GM21447 (cell line): ENCODE measurements around the gene OR2J3.
"Not testable (repeated sequence)": the region's sequence is repeated elsewhere in the genome, so short reads cannot be mapped to it uniquely, and the experiment has no call there.

Source experiments
- ATAC-seq: cut with Tn5 transposase; IDR thresholded peaks from one replicate; pipeline ENCODE4 v1.9.1; 2021; ENCODE audit not compliant: unreplicated experiment

Gene OR2J3

GRCh38 chr6:29107758-29108157, at the start of gene OR2J3:
Gene OR2J3, plus strand, starts transcription at chr6:29108058. Its CDS starts 3,833 bp downstream, at chr6:29111891.
- no peak for ATAC-seq

DNA sequence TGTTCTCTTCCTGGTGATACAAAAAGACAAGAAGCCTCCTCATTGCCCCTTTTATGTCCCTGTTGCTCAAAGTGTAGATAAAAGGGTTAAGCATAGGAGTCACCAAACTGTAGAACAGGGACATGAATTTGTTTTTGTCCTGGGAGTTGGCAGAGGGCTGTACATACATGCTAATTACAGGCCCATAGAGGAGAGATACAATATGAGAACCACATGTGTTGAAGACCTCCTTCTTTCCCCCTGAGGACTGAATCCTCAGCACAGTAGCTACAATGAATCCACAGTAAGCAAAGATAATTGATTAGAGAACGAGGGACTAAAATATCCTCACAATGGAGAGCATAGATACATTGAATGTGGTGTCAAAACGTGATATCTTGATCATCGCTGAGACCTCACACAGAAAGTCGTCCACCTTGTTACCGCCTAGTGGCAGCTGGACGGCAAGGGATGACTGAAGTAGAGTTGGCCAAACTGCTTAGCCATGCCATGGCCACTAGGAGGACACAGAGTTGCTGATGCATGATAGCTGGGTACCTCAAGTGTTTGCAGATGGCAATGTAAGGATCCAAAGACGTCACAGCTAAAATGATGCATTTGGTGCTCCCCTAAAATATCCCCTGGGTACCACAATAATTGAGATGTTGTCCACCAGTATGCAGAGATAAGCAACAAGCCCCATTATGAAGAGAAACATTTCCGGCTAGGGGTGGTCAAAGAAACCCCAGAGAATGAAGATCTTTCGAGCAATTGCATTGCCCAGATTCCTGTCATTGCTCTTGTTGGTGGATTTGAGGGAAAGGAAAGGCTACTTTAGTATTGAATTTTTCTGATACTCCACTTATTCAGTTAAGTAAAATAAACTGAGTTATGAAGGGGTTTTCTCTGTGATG, 35.8 kb upstream of the OR2J3 start:
- ATAC-seq = no peak

DNA sequence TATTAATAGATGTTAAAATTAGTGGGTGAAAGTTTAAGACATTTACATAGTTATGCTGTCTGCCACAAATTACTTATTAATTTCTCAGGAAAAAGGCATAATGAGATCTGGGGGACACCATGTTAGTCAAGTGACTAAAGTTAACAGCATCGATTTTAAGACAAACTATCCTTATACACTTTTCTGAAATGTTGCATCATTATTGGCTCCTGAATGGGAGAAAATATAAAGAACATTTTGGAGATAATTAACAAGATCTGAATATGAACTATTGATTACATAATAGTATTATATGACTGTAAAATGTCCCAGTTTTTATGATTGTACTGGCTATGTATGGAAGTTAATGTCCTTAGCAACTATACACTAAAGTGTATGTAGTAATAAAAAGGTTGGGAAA, 28.7 kb upstream of the OR2J3 start:
- no peak for ATAC-seq

- no peak for ATAC-seq
Observed at GRCh38 chr6:29081312-29081711, 26.5 kb upstream of the OR2J3 start.

DNA sequence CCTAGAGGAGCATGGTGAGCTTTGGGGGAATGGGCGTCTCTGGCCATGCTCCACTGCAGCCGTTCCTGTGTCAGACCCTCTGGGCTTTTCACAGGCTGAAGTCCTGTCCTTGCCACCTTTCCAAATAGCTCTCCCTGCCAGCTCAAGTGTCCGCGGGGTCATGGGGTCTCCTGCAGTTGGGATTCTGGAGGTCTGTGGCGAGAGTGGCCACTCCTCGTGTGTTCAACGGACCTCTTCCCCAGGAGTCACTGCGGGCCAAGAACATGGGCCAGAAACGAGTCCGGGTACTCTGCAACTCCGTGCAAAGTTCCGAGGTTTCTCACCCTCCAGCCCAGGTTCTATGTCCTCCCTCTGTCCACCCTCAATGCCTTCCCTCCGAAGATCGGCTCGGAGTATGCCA, 25.4 kb upstream of the OR2J3 start:
- no peak for ATAC-seq

DNA sequence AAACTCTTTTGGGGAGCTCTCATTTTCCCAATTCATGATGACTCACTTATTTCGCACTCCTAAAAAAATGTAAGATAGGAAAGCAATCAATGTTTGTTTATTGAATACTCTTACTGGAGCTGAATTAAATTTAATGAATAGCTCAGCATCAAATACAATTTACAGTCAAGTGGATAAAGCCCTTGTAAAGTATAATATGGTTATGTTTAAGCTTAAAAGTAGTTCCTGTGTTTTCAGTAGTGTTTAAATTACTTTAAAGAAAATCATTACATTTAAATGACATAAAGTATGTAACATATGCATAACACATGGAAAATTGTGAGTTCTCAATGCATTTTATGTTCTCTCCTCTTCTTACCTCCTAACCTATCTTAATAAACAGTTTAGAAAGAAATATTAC, 20.6 kb upstream of the OR2J3 start, which contains the start of gene OR2B3:
Gene OR2B3 (minus strand): TSS at position 101 of the 400 bp plus-strand sequence. CDS start 65 bp downstream, at position 36.
- no peak for ATAC-seq

DNA sequence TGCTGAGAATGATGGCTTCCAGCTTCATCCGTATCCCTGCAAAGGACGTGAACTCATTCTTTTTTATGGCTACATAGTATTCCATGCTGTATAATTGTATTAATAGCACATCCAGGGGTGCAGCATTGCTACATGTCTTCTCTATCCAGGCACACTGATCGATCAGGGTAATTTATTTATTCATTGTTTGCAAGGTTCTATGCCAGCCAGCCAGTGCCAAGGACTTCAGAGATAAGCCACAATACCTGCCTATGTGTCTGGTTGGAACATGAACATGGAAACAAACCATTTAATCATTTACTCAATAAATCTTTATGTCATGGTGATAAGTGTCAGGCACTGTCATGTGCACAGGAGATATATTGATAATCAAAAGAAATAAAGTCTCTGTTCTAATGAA, 14.9 kb upstream of the OR2J3 start:
- ATAC-seq = no peak

- no peak for ATAC-seq
Observed at GRCh38 chr6:29097803-29098202, 10.1 kb upstream of the OR2J3 start.

DNA sequence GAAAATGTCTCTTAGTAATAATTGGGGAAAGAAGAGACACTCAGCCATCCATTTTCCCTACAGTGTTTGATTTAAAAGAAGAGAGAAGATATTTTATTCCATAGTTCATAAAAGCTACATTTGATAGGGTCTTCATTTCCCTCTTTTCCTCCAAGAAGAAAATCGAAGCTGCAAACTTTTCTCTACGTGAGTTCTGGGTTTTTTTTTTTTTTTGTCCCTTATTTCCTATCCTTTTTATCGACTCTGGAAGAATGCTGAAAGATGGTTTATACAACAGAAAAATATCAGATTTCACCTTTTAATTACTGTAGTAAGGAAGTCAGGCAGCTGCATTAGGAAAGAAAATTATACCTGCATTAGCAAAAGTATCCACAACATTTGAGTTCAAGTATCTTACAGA, 8.7 kb upstream of the OR2J3 start, which contains the start of gene OR2J1:
Gene OR2J1 (plus strand): TSS at position 301 of the 400 bp plus-strand sequence. CDS start 1,453 bp downstream, outside the sequence.
- ATAC-seq = no peak

- ATAC-seq = no peak
Observed at GRCh38 chr6:29112135-29112534, 4.3 kb downstream of the OR2J3 start.

DNA sequence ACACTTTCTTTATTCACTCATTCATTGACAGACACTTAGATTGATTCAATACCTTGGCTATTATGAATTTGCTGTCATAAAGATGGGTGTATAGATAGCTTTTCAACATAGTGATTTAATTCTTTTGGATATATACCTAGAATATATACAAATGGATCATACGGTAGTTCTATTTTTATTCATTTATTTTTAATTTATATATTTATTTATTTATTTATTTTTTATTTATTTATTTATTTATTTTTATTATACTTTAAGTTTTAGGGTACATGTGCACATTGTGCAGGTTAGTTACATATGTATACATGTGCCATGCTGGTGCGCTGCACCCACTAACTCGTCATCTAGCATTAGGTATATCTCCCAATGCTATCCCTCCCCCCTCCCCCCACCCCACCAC, 7.1 kb downstream of the OR2J3 start:
- not testable (repeated sequence) for ATAC-seq

DNA sequence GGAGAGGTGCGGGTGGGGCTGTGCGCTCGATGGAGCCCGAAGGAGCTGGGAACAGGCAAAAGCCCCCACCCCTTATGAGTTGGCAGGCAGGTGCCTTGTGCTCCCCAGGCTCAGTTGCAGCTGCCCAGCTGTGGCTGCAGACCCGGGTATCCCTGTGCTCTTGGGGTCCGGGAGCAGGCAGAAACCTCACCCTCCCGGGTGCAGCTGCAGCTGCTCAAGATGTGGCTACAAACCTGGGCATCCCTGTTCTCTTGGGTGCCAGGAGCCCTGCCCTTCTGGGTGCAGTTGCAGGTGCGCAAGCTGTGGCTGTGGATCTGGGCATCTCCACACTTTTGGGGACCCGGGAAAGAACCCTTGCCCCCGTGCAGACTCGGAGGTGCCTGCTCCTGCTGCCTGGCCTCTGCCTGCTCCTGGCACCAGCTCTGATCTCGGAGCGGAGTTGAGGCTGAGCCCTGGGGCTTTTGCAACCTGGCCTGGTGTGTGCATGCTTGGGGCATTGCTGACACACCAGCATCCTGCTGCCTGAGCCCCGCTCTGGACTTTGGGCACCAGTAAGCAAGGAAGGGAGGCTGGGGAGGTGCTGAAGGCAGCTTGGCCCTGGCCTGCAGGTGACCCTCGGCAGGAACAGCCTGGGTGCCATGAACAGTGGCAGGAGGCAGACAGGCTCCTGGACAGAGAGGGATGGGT, 21.6 kb downstream of the OR2J3 start:
- ATAC-seq = no peak

GRCh38 chr6:29130644-29131043, 22.8 kb downstream of the OR2J3 start:
- ATAC-seq = no peak

- no peak for ATAC-seq
Observed at GRCh38 chr6:29131691-29132090, 23.8 kb downstream of the OR2J3 start.

DNA sequence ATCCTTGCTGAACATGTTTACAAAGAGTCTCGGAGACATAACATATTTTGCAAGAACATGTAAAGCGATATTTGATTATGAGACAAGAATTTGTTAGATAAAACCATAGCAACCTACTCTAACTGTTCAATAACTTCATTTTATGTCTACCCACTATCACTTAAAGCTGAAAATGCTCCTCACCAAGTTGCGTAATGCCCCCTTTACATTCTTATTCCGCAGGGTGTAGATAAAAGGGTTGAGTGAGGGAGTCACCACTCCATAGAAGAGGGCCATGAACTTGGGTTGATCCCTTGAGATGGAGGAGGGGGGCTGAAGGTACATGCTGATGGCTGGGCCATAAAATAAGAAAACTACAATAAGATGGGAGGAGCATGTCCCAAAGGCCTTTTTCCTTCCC, 29.9 kb downstream of the OR2J3 start:
- ATAC-seq = no peak

GRCh38 chr6:29141606-29142005, 33.7 kb downstream of the OR2J3 start:
- ATAC-seq = no peak

- ATAC-seq = no peak
Observed at GRCh38 chr6:29142309-29142708, 34.5 kb downstream of the OR2J3 start.

DNA sequence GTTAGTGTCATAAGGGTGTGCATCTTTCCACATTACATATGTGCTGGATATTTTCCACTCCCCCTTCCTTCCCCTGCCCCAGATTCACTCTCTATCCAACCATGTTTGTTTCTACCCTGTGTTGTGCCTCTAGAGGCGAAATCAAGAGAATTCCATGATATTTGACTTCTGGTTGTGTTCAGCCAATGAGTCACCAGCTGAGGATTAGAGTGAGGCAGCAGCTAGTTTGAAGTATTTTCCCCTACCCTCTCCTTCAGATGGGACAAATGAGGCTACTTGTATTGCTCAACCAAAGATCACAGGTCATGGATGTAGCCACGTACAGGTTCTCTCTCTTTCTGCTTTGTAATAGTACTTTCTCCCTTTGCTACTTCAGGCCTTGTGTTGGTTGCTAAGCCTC, 38.3 kb downstream of the OR2J3 start:
- ATAC-seq = no peak

DNA sequence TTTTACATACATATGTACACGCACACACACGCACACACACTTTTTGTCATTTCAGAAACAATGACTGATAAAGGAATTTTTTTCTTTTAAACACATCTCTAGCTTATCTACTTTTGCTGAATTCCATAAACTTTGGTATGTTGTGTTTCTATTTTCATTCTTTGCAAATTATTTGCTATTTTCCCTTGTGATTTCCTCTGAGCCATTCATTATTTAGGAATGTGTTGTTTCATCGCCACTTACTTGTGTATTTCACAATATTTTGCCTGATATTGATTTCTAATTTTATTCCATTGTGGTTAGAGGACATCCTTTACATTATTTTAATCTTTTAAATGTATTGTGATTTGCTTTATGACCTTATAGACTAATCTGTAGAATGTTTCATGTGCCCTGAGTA, 39.2 kb downstream of the OR2J3 start:
- no peak for ATAC-seq

DNA sequence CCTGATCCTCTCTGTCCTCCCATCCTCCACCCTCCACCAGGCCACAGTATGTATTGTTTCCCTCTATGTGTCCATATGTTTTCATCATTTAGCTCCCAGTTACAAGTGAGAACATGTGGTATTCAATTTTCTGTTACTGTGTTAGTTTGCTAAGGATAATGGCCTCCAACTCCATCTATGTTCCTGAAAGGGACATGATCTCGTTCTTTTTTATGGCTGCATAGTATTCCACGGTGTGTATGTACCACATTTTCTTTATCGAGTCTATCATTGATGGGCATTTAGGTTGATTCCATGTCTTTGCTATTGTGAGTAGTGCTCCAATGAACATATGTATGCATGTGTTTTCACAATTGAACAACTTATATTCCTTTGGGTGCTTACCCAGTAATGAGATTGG, 41.6 kb downstream of the OR2J3 start:
- not testable (repeated sequence) for ATAC-seq

- ATAC-seq = no peak
Observed at GRCh38 chr6:29153083-29153482, 45.2 kb downstream of the OR2J3 start.

- not testable (repeated sequence) for ATAC-seq
Observed at GRCh38 chr6:29155182-29155581, 47.3 kb downstream of the OR2J3 start.
